OCI-M1 (cell line): ENCODE results near the gene FIG4.
A peak's percentile ranks its signal among the peaks of the same experiment; 100 is the strongest.

Source experiments
- DNase-seq: peaks from one replicate; lab custom pipeline; 2025; lab: John Stamatoyannopoulos, UW

FIG4 gene

GRCh38 chr6:109690737-109691621 is at the start of gene FIG4, which contains the start of gene AK9:
Gene FIG4 (plus strand): TSS chr6:109691296. CDS start chr6:109691436, 140 bp downstream.
Gene AK9 (minus strand): TSS chr6:109691202. CDS start chr6:109675745, 15,457 bp downstream.
- peak; percentile 98 for DNase-seq

GRCh38 chr6:109644131-109644530 is 47.0 kb upstream of the FIG4 start:
- DNase-seq = no peak

- no peak for DNase-seq
Measured at GRCh38 chr6:109653264-109653663, 37.8 kb upstream of the FIG4 start.

GRCh38 chr6:109655761-109656262 is 35.3 kb upstream of the FIG4 start:
- DNase-seq = no peak

GRCh38 chr6:109660526-109661320 is 30.4 kb upstream of the FIG4 start:
- no peak for DNase-seq

- DNase-seq = no peak
Measured at GRCh38 chr6:109662192-109662591, 28.9 kb upstream of the FIG4 start.

- DNase-seq = no peak
Measured at GRCh38 chr6:109669811-109670210, 21.3 kb upstream of the FIG4 start.

- DNase-seq = no peak
Measured at GRCh38 chr6:109671733-109672132, 19.4 kb upstream of the FIG4 start.

- no peak for DNase-seq
Measured at GRCh38 chr6:109672175-109672574, 18.9 kb upstream of the FIG4 start.

GRCh38 chr6:109672839-109673238 is 18.3 kb upstream of the FIG4 start:
- DNase-seq = no peak

- DNase-seq = no peak
Measured at GRCh38 chr6:109676724-109677123, 14.4 kb upstream of the FIG4 start.

- no peak for DNase-seq
Measured at GRCh38 chr6:109678240-109678639, 12.9 kb upstream of the FIG4 start.

- peak; percentile 57 for DNase-seq
Measured at GRCh38 chr6:109678661-109679505, 12.2 kb upstream of the FIG4 start.

- no peak for DNase-seq
Measured at GRCh38 chr6:109686566-109687265, 4.4 kb upstream of the FIG4 start.

- peak; percentile 27 for DNase-seq
Measured at GRCh38 chr6:109687271-109687761, 3.8 kb upstream of the FIG4 start.

- DNase-seq = peak; percentile 70
Measured at GRCh38 chr6:109690373-109690736, 741 bp upstream of the FIG4 start.

GRCh38 chr6:109693111-109693510 is 2.0 kb downstream of the FIG4 start:
- DNase-seq = no peak

- peak; percentile 16 for DNase-seq
Measured at GRCh38 chr6:109695468-109695867, 4.4 kb downstream of the FIG4 start.

- no peak for DNase-seq
Measured at GRCh38 chr6:109696355-109696754, 5.3 kb downstream of the FIG4 start.

GRCh38 chr6:109701221-109701620 is 10.1 kb downstream of the FIG4 start:
- no peak for DNase-seq

GRCh38 chr6:109701774-109702173 is 10.7 kb downstream of the FIG4 start:
- DNase-seq = peak; percentile 14
